DMS153 treated with DMSO at 0.1 percent for 48 hours (cell line): Measurements from ENCODE around the gene BEST2.

ENCODE experiments used
- DNase-seq: peaks from one replicate; lab custom pipeline; 2025; ENCODE audit not compliant: unreplicated experiment; lab: John Stamatoyannopoulos, UW

The BEST2 gene

GRCh38 chr19:12785431-12786031 is 33.9 kb downstream of the BEST2 start:
- DNase-seq = no peak

DNA sequence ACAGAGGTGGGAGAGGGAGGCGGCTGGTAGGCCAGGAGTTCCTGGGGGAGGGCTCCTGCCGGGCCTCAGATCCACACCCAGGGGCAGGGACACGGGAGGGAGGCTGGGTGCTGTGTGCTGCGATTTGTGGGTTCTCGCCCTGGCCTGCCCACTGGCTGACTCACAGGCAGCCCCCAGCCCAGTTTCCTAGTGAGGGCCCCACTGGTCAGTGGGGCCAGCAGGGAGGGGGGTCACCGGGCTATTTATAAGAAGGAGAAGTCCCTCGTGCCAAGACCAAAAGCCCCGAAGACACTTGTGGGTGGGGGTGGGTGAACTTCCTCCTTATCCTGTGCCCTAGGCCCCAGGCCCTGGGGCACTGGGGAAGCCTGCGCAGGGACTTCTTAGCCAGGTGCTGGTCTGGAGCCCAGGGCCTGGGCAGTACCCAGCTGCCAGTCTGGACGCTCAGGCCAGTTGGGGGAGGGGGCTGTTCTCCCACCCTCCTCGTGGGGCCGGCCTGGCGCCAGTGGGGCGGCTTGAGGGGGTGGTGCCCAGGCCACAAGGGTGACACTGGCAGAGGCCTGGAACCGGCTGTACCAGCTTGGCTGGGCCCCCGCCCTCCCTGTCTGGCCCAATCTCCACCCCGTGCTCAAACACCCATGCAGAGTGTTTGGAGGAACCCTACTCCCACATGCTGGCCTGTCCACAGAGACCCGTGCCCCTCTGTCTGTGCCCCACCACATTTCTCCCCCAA is 34.7 kb downstream of the BEST2 start:
- DNase-seq = no peak

- DNase-seq = no peak
Measured at GRCh38 chr19:12786952-12787351, 35.4 kb downstream of the BEST2 start.

- DNase-seq = no peak
Measured at GRCh38 chr19:12787458-12787857, 35.9 kb downstream of the BEST2 start.

- no peak for DNase-seq
Measured at GRCh38 chr19:12788042-12788681, 36.6 kb downstream of the BEST2 start.

DNA sequence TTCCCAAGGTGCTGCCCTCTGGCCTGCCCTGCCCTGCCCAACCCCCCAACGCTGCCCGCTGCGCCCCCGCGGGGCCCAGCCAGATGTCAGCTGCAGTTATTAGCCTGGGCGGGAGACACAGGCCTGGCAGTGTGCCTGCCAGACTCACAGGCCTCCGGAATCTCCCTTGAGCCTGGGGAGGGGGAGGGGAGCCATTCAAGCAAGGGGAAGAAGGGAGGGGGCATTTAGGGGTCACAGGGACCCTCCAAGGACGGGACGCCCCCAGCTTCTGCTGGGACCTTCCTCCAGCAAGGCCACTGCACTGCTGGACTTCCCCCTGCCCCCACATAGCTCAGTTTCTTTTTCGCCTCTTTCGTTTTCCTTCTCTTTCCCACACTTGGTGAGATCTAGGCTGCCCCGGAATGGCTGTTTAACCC is 37.1 kb downstream of the BEST2 start:
- DNase-seq = peak; percentile 35

- DNase-seq = no peak
Measured at GRCh38 chr19:12789098-12789903, 37.7 kb downstream of the BEST2 start.

- DNase-seq = peak; percentile 77
Measured at GRCh38 chr19:12789904-12790619, 38.5 kb downstream of the BEST2 start.

GRCh38 chr19:12790628-12791344 is 39.2 kb downstream of the BEST2 start:
- no peak for DNase-seq

DNA sequence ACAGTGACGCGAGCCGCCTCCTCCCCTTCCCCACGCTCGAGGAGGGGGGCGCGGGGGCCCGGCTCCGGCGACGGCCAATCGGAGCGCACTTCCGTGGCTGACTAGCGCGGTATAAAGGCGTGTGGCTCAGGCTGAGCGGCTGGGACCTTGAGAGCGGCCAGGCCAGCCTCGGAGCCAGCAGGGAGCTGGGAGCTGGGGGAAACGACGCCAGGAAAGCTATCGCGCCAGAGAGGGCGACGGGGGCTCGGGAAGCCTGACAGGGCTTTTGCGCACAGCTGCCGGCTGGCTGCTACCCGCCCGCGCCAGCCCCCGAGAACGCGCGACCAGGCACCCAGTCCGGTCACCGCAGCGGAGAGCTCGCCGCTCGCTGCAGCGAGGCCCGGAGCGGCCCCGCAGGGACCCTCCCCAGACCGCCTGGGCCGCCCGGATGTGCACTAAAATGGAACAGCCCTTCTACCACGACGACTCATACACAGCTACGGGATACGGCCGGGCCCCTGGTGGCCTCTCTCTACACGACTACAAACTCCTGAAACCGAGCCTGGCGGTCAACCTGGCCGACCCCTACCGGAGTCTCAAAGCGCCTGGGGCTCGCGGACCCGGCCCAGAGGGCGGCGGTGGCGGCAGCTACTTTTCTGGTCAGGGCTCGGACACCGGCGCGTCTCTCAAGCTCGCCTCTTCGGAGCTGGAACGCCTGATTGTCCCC is 39.9 kb downstream of the BEST2 start, which contains the start of gene JUNB:
Gene JUNB (plus strand): TSS at position 142 of the 706 bp plus-strand sequence. CDS start 286 bp downstream, at position 428.
- peak; percentile 87 for DNase-seq

- DNase-seq = peak; percentile 34
Measured at GRCh38 chr19:12792051-12792852, 40.7 kb downstream of the BEST2 start.

DNA sequence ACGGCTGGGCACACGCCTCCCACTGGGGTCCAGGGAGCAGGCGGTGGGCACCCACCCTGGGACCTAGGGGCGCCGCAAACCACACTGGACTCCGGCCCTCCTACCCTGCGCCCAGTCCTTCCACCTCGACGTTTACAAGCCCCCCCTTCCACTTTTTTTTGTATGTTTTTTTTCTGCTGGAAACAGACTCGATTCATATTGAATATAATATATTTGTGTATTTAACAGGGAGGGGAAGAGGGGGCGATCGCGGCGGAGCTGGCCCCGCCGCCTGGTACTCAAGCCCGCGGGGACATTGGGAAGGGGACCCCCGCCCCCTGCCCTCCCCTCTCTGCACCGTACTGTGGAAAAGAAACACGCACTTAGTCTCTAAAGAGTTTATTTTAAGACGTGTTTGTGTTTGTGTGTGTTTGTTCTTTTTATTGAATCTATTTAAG is 41.3 kb downstream of the BEST2 start:
- DNase-seq = no peak

- DNase-seq = peak; percentile 87
Measured at GRCh38 chr19:12793290-12794195, 42.0 kb downstream of the BEST2 start.

DNA sequence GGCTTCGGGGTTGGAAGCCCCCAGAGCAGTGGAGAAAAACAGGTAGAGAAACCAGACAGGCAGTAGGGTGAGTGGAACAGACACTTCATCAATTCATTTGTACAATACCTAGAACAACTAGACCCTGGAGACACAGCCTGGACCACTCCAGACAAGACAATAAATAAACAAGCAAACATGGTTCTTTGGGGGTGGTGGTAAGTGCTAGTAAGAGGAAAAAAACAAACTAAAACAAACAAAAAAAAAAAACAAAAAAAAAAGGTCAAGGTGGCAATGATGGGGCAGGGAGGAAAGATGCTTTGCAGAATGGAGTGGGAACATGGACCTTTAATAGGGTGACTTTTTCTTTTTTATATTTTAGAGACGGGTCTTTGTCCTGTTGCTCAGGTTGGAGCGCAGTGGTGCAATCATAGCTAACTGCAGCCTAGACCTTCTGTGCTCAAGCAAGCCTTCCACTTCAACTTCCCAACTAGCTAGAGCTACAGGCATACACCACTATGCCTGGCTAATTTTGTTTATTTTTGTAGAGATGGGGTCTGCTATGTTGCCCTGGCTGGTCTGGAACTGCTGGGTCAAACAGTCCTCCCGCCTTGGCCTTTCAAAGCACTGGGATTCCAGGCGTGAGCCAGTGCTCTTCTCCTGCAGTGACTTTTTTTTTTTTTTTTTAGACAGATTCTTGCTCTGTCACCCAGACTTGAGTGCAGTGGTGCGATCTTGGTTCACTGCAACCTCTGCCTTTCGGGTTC is 42.8 kb downstream of the BEST2 start:
- DNase-seq = no peak

- no peak for DNase-seq
Measured at GRCh38 chr19:12794971-12795381, 43.4 kb downstream of the BEST2 start.

GRCh38 chr19:12796146-12797071 is 44.8 kb downstream of the BEST2 start:
- peak; percentile 58 for DNase-seq
